PC-9 (cell line): ENCODE measurements around the gene VGF. TPM values are rescaled to one million over a fixed set of nuclear protein-coding genes. Genes with fewer than 3 reads are reported as not detected.

Experiments used
- BruUV-seq: library from RNA; stranded (reverse); fragments of 400-500 nt; replicated peaks from 2 replicates; lab custom pipeline; 2021; lab: Mats Ljungman, UMichigan
- CTCF ChIA-PET: fragments of 300-600 bp; sonication (Branson Sonifier 250); formaldehyde crosslinking; loops from one replicate; lab custom pipeline; 2022; ENCODE audit warnings: antibody characterized with exemption; lab: Charles Lee
- POLR2A ChIA-PET: fragments of 300-600 bp; sonication (Branson Sonifier 250); formaldehyde crosslinking; loops from one replicate; lab custom pipeline; 2022; ENCODE audit warnings: antibody characterized with exemption; ENCODE audit not compliant: unreplicated experiment; lab: Charles Lee
- DNase-seq, 2 experiments: peaks; one replicate each; pipeline versions ENCODE4 v3.0.0 to v3.0.0-alpha.2; 2015 to 2022; ENCODE audit warnings: mixed read lengths in 1 of 2
- H2AFZ ChIP-seq: fragments of 200-600 bp; sonication (generic); 2 replicates; pipeline ENCODE4 v1.8.1; 2017; ENCODE audit warnings: antibody characterized with exemption
- H3F3A ChIP-seq: fragments of 200-600 bp; sonication (generic); 2 replicates; pipeline ENCODE4 v1.8.1; 2017; ENCODE audit warnings: antibody characterized with exemption, mild to moderate bottlenecking, low read depth; ENCODE audit not compliant: insufficient read depth
- H3K27ac ChIP-seq: fragments of 200-600 bp; sonication (generic); 2 replicates; pipeline ENCODE4 v1.6.1; 2016; ENCODE audit warnings: mixed run types
- H3K27me3 ChIP-seq: fragments of 200-600 bp; sonication (generic); 2 replicates; pipeline ENCODE4 v1.6.1; 2016; ENCODE audit warnings: low read depth, mixed run types; ENCODE audit not compliant: insufficient read depth
- H3K36me3 ChIP-seq: fragments of 200-600 bp; sonication (generic); 2 replicates; pipeline ENCODE4 v1.6.1; 2016; ENCODE audit warnings: low read depth, mixed run types
- H3K4me1 ChIP-seq: fragments of 200-600 bp; sonication (generic); replicated peaks from 2 replicates; pipeline ENCODE4 v1.6.1; 2016; ENCODE audit warnings: mixed run types; ENCODE audit not compliant: insufficient read depth
- H3K4me2 ChIP-seq: fragments of 200-600 bp; sonication (generic); 2 replicates; pipeline ENCODE4 v1.6.1; 2017; ENCODE audit warnings: mixed run types
- H3K4me3 ChIP-seq: fragments of 200-600 bp; sonication (generic); 2 replicates; pipeline ENCODE4 v1.6.1; 2016; ENCODE audit warnings: mixed run types
- H3K79me2 ChIP-seq: fragments of 200-600 bp; sonication (generic); 2 replicates; pipeline ENCODE4 v1.6.1; 2017; ENCODE audit warnings: low read depth, mixed run types
- H3K9me2 ChIP-seq: fragments of 200-600 bp; sonication (generic); 2 replicates; pipeline ENCODE4 v1.8.1; 2017; ENCODE audit warnings: mild to moderate bottlenecking; ENCODE audit not compliant: insufficient read depth
- H3K9me3 ChIP-seq: fragments of 200-600 bp; sonication (generic); 2 replicates; pipeline ENCODE4 v1.8.1; 2016; ENCODE audit warnings: low read depth; ENCODE audit not compliant: insufficient read depth
- H4K20me1 ChIP-seq: fragments of 200-600 bp; sonication (generic); 2 replicates; pipeline ENCODE4 v1.8.1; 2017; ENCODE audit not compliant: insufficient read depth
- EZH2 ChIP-seq: fragments of 200-600 bp; sonication (generic); IDR thresholded peaks from 2 replicates; pipeline ENCODE4 v1.8.0; 2017; ENCODE audit warnings: antibody characterized with exemption, low read depth
- intact Hi-C: fragments of 100-400 bp; cut with micrococcal nuclease; formaldehyde crosslinking; loops from one replicate; pipeline ENCODE4 v1.10.0; 2022; ENCODE audit not compliant: unreplicated experiment
- total RNA-seq: library from RNA; stranded (reverse); gene quantifications from 2 replicates; pipeline ENCODE4 v1.2.3, GENCODE V29; 2021
- TF ChIP-seq, protein P1 (sequence below): fragments of 200-600 bp; sonication (generic); conservative IDR thresholded peaks from 2 replicates; pipeline ENCODE4 v1.6.1; 2017; ENCODE audit warnings: mixed run types, antibody characterized with exemption, mild to moderate bottlenecking, moderate library complexity

Gene VGF
- total RNA-seq, 1 experiment from 2014 or later = 2.1 TPM

- Histone ChIP-seq H3K4me2 (no peak overlapping the region), H3K9me3 (no peaks in the 10 kb centered on the region), H3K27ac (no peak overlapping the region), H3K4me3 (no peak overlapping the region), H3K27me3 (peaks cover 43% of the 10 kb centered on the region), H3K4me1 (peaks cover 30% of the 10 kb centered on the region), H3F3A (peaks cover 24% of the 10 kb centered on the region), H3K79me2 (peaks cover 6% of the 10 kb centered on the region; the same call in 1 of the 2 replicates), H3K36me3 (no peaks in the 10 kb centered on the region), H2AFZ (no peak overlapping the region), H4K20me1 (peaks cover 7% of the 10 kb centered on the region; the same call in 1 of the 2 replicates), H3K9me2 (no peaks in the 10 kb centered on the region)
- BruUV-seq = no TSS peak
- TF ChIP-seq, protein P1, sequence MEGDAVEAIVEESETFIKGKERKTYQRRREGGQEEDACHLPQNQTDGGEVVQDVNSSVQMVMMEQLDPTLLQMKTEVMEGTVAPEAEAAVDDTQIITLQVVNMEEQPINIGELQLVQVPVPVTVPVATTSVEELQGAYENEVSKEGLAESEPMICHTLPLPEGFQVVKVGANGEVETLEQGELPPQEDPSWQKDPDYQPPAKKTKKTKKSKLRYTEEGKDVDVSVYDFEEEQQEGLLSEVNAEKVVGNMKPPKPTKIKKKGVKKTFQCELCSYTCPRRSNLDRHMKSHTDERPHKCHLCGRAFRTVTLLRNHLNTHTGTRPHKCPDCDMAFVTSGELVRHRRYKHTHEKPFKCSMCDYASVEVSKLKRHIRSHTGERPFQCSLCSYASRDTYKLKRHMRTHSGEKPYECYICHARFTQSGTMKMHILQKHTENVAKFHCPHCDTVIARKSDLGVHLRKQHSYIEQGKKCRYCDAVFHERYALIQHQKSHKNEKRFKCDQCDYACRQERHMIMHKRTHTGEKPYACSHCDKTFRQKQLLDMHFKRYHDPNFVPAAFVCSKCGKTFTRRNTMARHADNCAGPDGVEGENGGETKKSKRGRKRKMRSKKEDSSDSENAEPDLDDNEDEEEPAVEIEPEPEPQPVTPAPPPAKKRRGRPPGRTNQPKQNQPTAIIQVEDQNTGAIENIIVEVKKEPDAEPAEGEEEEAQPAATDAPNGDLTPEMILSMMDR = no peak
- no peak for TF ChIP-seq EZH2
- ChIA-PET CTCF (interaction anchor here (0.6 to 0.7 kb wide), 2 partner anchors 39 to 124 kb away, joined by 8 to 11 read pairs; no protein-coding TSS in a partner anchor), POLR2A (interaction anchor here (0.6 kb wide), 1 partner anchor 336 kb away, joined by 4 read pairs; no protein-coding TSS in a partner anchor)
- intact Hi-C loops = no loop called here
- DNase-seq = no peak
Measured at GRCh38 chr7:101166909-101167644, 1.7 kb upstream of the VGF start.

DNA sequence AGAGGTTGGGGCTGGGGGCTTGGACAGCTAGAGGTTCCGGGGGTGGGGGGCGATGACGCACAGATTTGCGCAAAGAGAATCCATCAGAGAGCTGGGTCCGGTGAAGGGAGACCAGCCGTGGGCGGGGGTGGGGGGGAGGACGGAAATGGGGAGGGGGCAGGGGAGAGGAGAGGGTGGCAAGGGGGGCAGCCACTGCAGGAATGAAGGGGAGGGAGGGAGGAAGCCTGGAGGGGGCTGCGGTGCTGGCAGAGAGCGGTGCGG lies 1.2 kb upstream of the VGF start:
- CTCF ChIA-PET = interaction anchor here (0.6 to 0.7 kb wide), 2 partner anchors 39 to 124 kb away, joined by 8 to 11 read pairs; no protein-coding TSS in a partner anchor
- H4K20me1 ChIP-seq = peaks cover 7% of the 10 kb centered on the region; the same call in 1 of the 2 replicates
- no peak overlapping the region for H3K27ac ChIP-seq
- H3F3A ChIP-seq = peaks cover 29% of the 10 kb centered on the region
- H3K9me3 ChIP-seq = no peaks in the 10 kb centered on the region
- H3K4me2 ChIP-seq = no peak overlapping the region
- no peaks in the 10 kb centered on the region for H3K36me3 ChIP-seq
- BruUV-seq = no TSS peak
- no peak overlapping the region for H2AFZ ChIP-seq
- DNase-seq = no peak
- intact Hi-C loops = no loop called here
- H3K4me3 ChIP-seq = no peak overlapping the region
- TF ChIP-seq, protein P1 = no peak
- no peak for TF ChIP-seq EZH2
- peaks cover 35% of the 10 kb centered on the region for H3K4me1 ChIP-seq
- H3K27me3 ChIP-seq = peaks cover 38% of the 10 kb centered on the region
- no peaks in the 10 kb centered on the region for H3K9me2 ChIP-seq
- POLR2A ChIA-PET = interaction anchor here (0.6 kb wide), 1 partner anchor 337 kb away, joined by 4 read pairs; no protein-coding TSS in a partner anchor
- peaks cover 6% of the 10 kb centered on the region; the same call in 1 of the 2 replicates for H3K79me2 ChIP-seq

- H3K36me3 ChIP-seq = no peaks in the 10 kb centered on the region
- no peaks in the 10 kb centered on the region for H3K9me3 ChIP-seq
- H3K27ac ChIP-seq = no peak overlapping the region
- BruUV-seq = no TSS peak
- DNase-seq = no peak
- CTCF ChIA-PET = interaction anchor here (0.7 to 1.7 kb wide), 3 partner anchors 22 to 57 kb away, joined by 3 to 8 read pairs (median 7); no protein-coding TSS in a partner anchor
- no peak overlapping the region for H2AFZ ChIP-seq
- peak overlapping the region; percentile 87 for H3K4me2 ChIP-seq
- peak overlapping the region; percentile 49; the same call in 1 of the 2 replicates for H3K4me3 ChIP-seq
- TF ChIP-seq, protein P1 = no peak
- no peak for TF ChIP-seq EZH2
- peaks cover 40% of the 10 kb centered on the region for H3K4me1 ChIP-seq
- intact Hi-C loops = no loop called here
- peaks cover 7% of the 10 kb centered on the region; the same call in 1 of the 2 replicates for H4K20me1 ChIP-seq
- no peaks in the 10 kb centered on the region for H3K9me2 ChIP-seq
- H3F3A ChIP-seq = peaks cover 34% of the 10 kb centered on the region
- H3K79me2 ChIP-seq = peaks cover 6% of the 10 kb centered on the region; the same call in 1 of the 2 replicates
- peaks cover 33% of the 10 kb centered on the region for H3K27me3 ChIP-seq
- POLR2A ChIA-PET = interaction anchor here (0.7 kb wide), 1 partner anchor 10 kb away, joined by 3 read pairs; no protein-coding TSS in a partner anchor
Measured at GRCh38 chr7:101165958-101166647, 734 bp upstream of the VGF start.
